Middle frontal gyrus (tissue), 1 donor: Measurements from ENCODE around the gene SLC28A1.
"Not testable (repeated sequence)": the region's sequence is repeated elsewhere in the genome, so short reads cannot be mapped to it uniquely, and the experiment has no call there.

Experiments used
- DNase-seq: peaks from one replicate; pipeline ENCODE4 v3.0.0-alpha.2; 2015; ENCODE audit warnings: low spot score; ENCODE audit errors: extremely low spot score

SLC28A1 gene

GRCh38 chr15:84862214-84862975, 22.1 kb upstream of the SLC28A1 start:
- no peak for DNase-seq

- DNase-seq, result no peak
Measured at GRCh38 chr15:84863565-84864443, 20.7 kb upstream of the SLC28A1 start.

GRCh38 chr15:84864444-84864795, 20.0 kb upstream of the SLC28A1 start:
- no peak for DNase-seq

GRCh38 chr15:84865074-84865569, 19.3 kb upstream of the SLC28A1 start:
- no peak for DNase-seq

GRCh38 chr15:84868037-84868880, 16.2 kb upstream of the SLC28A1 start:
- no peak for DNase-seq

- no peak for DNase-seq
Measured at GRCh38 chr15:84869510-84869909, 15.0 kb upstream of the SLC28A1 start.

- DNase-seq, result no peak
Measured at GRCh38 chr15:84871428-84871985, 13.0 kb upstream of the SLC28A1 start.

- no peak for DNase-seq
Measured at GRCh38 chr15:84872009-84872910, 12.2 kb upstream of the SLC28A1 start.

GRCh38 chr15:84873997-84874396, 10.5 kb upstream of the SLC28A1 start:
- no peak for DNase-seq

GRCh38 chr15:84874981-84875699, 9.3 kb upstream of the SLC28A1 start:
- no peak for DNase-seq

GRCh38 chr15:84876269-84876668, 8.2 kb upstream of the SLC28A1 start:
- DNase-seq, result no peak

- DNase-seq, result not testable (repeated sequence)
Measured at GRCh38 chr15:84877701-84878100, 6.8 kb upstream of the SLC28A1 start.

- DNase-seq, result peak; percentile 3
Measured at GRCh38 chr15:84878504-84878903, 6.0 kb upstream of the SLC28A1 start.

GRCh38 chr15:84879088-84879780, 5.2 kb upstream of the SLC28A1 start:
- DNase-seq, result no peak

GRCh38 chr15:84880007-84880406, 4.5 kb upstream of the SLC28A1 start:
- no peak for DNase-seq

- DNase-seq, result no peak
Measured at GRCh38 chr15:84880822-84881519, 3.5 kb upstream of the SLC28A1 start.

- no peak for DNase-seq
Measured at GRCh38 chr15:84881520-84881830, 3.0 kb upstream of the SLC28A1 start.

GRCh38 chr15:84883466-84883865, 996 bp upstream of the SLC28A1 start:
- no peak for DNase-seq
